ENCODE results near the gene HOXA10. TPM values are rescaled to one million over a fixed set of nuclear protein-coding genes. Genes with fewer than 3 reads are reported as not detected.

Gene HOXA10
- total and polyA plus RNA-seq, 2 donors (not counting 1 experiment from before 2014, with no cell fraction given), result 0.17 to 1.00 TPM

GRCh38 chr7:27203964-27204594 is 30.0 kb upstream of the HOXA10 start:
- Histone ChIP-seq H3K36me3 (ENCODE audit: control insufficient read depth, insufficient read depth, low read length) (no peaks in the 10 kb centered on the region), H3K4me1 (ENCODE audit: control insufficient read depth, extremely low read depth, insufficient read depth, low read length) (peaks cover 2% of the 10 kb centered on the region), H3K4me2 (ENCODE audit: extremely low read depth, insufficient read depth, low read length) (no peak overlapping the region), H3K27me3 (ENCODE audit: control insufficient read depth, insufficient read depth, low read length) (peaks cover 86% of the 10 kb centered on the region), H3K27ac (ENCODE audit: insufficient read depth, low read length) (no peak overlapping the region), H3K79me2 (ENCODE audit: control insufficient read depth, insufficient read depth, low read length) (no peaks in the 10 kb centered on the region), H3K9me3 (ENCODE audit: control insufficient read depth, insufficient read depth, low read depth, low read length) (no peaks in the 10 kb centered on the region), H3K9ac (ENCODE audit: insufficient read depth, low read length) (no peak overlapping the region), H4K20me1 (ENCODE audit: control insufficient read depth, extremely low read depth, insufficient read depth, low read length) (no peaks in the 10 kb centered on the region), H3K4me3 (replicated peaks in 1 of 4; ENCODE audit: control extremely low read depth in 1 of 4, insufficient read depth in 1 of 4, low read depth in 3 of 4, low read length in 4 of 4) (no peak overlapping the region), H2AFZ (ENCODE audit: low read length) (no peak overlapping the region)
- DNase-seq (ENCODE audit: low read depth in 2 of 2), result no peak
- TF ChIP-seq EZH2 (IDR thresholded peaks at IDR 0.05; ENCODE audit: low read length, missing control alignments) (peak; percentile 62), CTCF (conservative IDR thresholded peaks at IDR 0.05 in 1 of 2, IDR thresholded peaks at IDR 0.05 in 1 of 2; ENCODE audit: low read depth in 1 of 2, low read length in 2 of 2) (no peak)

- Histone ChIP-seq H3K4me3 (replicated peaks in 1 of 4; ENCODE audit: control extremely low read depth in 1 of 4, insufficient read depth in 1 of 4, low read depth in 3 of 4, low read length in 4 of 4) (no peak overlapping the region), H3K27me3 (ENCODE audit: control insufficient read depth, insufficient read depth, low read length) (peaks cover 86% of the 10 kb centered on the region), H3K79me2 (ENCODE audit: control insufficient read depth, insufficient read depth, low read length) (no peaks in the 10 kb centered on the region), H3K4me2 (ENCODE audit: extremely low read depth, insufficient read depth, low read length) (no peak overlapping the region), H3K27ac (ENCODE audit: insufficient read depth, low read length) (no peak overlapping the region), H2AFZ (ENCODE audit: low read length) (no peak overlapping the region), H3K4me1 (ENCODE audit: control insufficient read depth, extremely low read depth, insufficient read depth, low read length) (peaks cover 2% of the 10 kb centered on the region), H3K9me3 (ENCODE audit: control insufficient read depth, insufficient read depth, low read depth, low read length) (no peaks in the 10 kb centered on the region), H3K36me3 (ENCODE audit: control insufficient read depth, insufficient read depth, low read length) (no peaks in the 10 kb centered on the region), H3K9ac (ENCODE audit: insufficient read depth, low read length) (no peak overlapping the region), H4K20me1 (ENCODE audit: control insufficient read depth, extremely low read depth, insufficient read depth, low read length) (no peaks in the 10 kb centered on the region)
- no peak for DNase-seq (ENCODE audit: low read depth in 2 of 2)
- TF ChIP-seq CTCF (conservative IDR thresholded peaks at IDR 0.05 in 1 of 2, IDR thresholded peaks at IDR 0.05 in 1 of 2; ENCODE audit: low read depth in 1 of 2, low read length in 2 of 2) (no peak), EZH2 (IDR thresholded peaks at IDR 0.05; ENCODE audit: low read length, missing control alignments) (no peak)
Observed at GRCh38 chr7:27203365-27203953, 29.3 kb upstream of the HOXA10 start.

- Histone ChIP-seq H3K27me3 (ENCODE audit: control insufficient read depth, insufficient read depth, low read length) (peaks cover 86% of the 10 kb centered on the region), H3K36me3 (ENCODE audit: control insufficient read depth, insufficient read depth, low read length) (no peaks in the 10 kb centered on the region), H3K9ac (ENCODE audit: insufficient read depth, low read length) (no peak overlapping the region), H3K9me3 (ENCODE audit: control insufficient read depth, insufficient read depth, low read depth, low read length) (no peaks in the 10 kb centered on the region), H2AFZ (ENCODE audit: low read length) (no peak overlapping the region), H3K4me3 (replicated peaks in 1 of 4; ENCODE audit: control extremely low read depth in 1 of 4, insufficient read depth in 1 of 4, low read depth in 3 of 4, low read length in 4 of 4) (no peak overlapping the region), H3K79me2 (ENCODE audit: control insufficient read depth, insufficient read depth, low read length) (no peaks in the 10 kb centered on the region), H4K20me1 (ENCODE audit: control insufficient read depth, extremely low read depth, insufficient read depth, low read length) (no peaks in the 10 kb centered on the region), H3K27ac (ENCODE audit: insufficient read depth, low read length) (no peak overlapping the region), H3K4me1 (ENCODE audit: control insufficient read depth, extremely low read depth, insufficient read depth, low read length) (peaks cover 2% of the 10 kb centered on the region), H3K4me2 (ENCODE audit: extremely low read depth, insufficient read depth, low read length) (no peak overlapping the region)
- TF ChIP-seq CTCF (conservative IDR thresholded peaks at IDR 0.05 in 1 of 2, IDR thresholded peaks at IDR 0.05 in 1 of 2; ENCODE audit: low read depth in 1 of 2, low read length in 2 of 2) (no peak), EZH2 (IDR thresholded peaks at IDR 0.05; ENCODE audit: low read length, missing control alignments) (no peak)
- DNase-seq (ENCODE audit: low read depth in 2 of 2), result no peak
Observed at GRCh38 chr7:27202862-27203134, 28.7 kb upstream of the HOXA10 start.
